HG03039 (cell line): ENCODE results near the gene HDAC4.
A peak's percentile ranks its signal among the peaks of the same experiment; 100 is the strongest.

ENCODE experiments used
- ATAC-seq: cut with Tn5 transposase; IDR thresholded peaks from one replicate; pipeline ENCODE4 v1.9.1; 2021; ENCODE audit warnings: mild to moderate bottlenecking, moderate library complexity; ENCODE audit not compliant: unreplicated experiment

Gene HDAC4

DNA sequence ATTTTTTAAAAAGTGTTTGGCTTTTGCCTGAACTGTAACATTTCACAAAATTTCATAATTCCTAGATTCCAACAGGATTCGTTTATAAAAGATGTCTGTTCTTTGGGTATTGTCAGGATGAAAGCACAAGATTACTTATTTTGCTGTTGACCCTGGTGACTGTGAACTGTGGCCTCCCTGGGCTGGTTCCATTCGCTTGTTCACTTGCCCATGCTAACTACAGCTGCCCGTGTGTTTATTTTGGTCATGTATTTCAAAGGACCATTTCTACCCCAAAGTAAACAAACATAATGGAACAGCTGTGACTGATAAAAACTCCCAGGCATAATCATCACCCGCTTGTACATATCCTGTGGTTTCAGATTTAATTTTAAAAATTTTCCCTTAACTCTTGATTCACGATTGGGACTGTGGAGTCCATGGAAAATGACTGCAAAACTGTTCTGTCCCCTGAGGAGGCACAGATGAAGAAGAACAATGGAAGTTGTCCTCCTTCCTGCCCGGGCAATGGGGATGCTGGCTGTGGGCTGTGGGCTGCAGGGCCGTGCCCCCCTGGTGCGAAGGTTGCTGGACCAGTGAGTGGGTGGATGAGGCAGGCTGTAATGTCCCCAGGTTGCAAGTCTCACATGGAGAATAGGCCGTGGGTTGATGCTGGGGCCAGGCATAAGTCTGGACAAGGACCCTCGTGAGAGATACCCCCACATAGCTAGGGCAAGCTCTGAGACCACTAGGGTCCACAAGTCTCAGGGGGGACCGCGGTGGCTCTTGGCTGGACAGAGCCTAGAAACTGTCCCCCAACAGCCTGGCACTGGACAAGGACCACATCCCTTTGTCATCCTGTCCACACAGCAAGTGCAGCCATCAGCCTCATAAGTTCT is 28.9 kb upstream of the HDAC4 start:
- no peak for ATAC-seq

DNA sequence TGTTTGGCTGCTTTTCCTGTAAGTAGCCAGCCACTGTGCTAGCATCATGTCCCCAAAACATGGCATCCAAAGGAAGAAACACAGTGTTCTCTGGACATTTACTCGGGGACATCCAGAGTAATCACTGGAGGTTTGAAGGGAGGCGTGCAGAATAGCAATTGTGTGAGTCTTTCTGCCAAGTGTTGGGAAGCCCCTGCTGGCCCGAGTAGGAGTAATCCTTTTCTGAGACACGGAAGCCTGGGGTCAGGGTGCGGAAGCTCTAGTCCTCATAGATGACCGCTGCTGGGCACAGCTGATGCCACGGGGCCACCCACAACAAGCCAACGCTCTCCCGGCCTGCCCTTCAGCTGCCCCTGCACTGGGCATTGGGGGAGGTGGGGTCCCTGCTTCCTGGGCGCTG is 24.8 kb upstream of the HDAC4 start:
- no peak for ATAC-seq

DNA sequence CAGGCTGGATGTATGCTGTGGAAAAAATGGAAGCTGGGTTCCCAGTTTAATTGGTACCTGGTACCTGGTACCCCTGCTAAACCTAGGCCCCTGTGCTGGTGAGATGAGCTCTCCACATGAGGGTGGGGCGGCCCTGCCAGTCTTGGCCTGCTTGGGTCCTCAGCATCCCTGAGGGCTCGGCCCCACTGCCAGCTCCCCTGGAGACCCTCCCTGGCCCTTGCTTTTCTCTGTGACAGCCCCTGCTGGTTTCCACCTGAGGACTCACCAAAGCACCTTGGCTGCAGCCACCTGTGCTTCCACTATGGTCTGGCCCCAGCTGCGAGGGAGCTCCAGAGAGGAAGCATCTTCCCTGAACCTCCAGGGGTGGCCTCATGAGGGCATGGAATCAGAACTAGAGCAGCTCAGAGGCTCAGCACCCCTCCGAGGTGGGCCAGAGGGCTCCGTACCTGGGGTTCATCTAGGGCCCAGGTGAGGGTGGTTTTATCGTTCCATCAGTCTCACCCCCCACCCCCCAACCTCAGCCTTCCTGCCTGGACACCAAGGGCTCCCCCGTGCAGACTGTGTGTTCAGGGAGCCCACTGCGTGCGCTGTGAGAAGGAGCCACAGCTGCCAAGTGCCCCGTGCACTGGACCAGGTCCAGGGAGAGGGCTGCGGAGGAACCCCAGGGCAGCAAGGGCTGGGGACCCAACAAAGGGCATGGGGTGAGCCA is 23.7 kb upstream of the HDAC4 start:
- ATAC-seq, result no peak

DNA sequence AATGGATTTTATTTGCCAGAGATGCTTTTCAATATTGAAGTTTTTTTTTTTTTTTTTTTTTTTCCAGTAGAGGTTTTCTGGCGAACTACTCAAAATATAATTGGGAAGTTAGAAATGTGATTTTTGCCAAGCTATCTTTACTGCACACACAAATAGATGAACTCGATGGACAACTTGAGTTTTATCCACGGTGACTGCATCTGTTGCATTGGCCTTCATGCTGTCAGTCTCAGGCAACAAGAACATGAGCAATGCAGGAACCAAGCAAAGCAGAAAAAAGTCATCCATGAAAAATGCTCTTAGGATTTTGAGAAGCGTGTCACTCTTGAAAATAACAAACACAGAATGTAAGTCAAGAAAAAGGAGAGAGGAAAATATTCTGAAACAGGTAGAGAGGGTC is 22.7 kb upstream of the HDAC4 start:
- ATAC-seq, result no peak

DNA sequence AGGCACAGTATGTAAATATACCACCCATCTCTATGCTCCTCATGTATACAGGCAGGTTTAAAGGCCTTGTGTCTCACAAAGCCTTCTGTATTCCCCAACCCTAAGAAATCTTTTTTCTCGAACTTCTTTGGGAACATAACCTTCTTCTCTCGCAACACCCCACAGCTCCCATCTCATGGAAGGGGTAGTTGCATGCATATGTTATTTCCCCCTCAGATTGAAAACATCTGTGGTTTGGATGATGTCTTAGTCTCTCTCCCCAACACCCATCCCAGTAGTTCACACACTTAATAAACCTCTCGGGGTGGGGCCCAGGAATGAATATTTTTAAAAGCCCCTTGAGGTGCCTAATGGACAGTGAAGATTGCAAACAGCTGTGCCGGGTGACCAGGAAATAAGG is 21.0 kb upstream of the HDAC4 start:
- no peak for ATAC-seq

DNA sequence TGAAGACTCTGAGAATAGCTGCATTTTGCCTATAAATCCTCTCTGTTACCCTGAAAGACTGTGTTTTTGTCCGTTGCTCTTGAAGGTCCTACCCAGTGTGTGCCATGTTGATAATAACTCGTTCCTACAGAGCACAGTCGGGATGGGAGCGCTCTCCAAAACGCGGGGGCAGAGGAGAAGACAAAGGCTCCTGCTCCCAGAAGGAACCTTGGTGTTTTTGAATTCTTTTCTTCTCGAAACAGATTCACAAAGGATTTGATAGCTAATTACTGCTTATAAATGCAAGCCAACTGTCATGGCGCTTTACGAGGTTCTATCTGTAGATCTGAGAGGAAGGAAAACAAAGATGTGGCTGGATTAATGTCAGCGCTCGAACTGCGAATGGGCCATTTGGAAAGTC is 19.3 kb upstream of the HDAC4 start:
- no peak for ATAC-seq

DNA sequence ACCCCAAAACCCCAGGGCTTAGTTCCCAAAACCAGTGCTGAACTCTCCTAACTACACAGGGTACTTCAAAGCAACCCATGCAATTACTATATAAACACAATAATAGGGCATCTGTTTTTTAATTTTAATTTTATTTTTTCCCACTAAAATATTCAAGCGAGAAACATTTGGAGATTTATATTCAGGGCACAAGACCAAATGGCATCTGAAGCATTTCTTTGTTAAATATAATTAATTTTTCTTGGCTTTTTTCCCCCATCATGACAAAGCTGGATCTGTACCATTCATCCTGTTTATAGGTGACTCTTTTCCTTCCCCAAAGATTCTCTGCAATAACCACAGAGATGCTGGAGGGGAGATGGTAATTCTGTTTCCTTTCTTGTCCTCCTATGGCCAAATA is 18.1 kb upstream of the HDAC4 start:
- ATAC-seq, result no peak

DNA sequence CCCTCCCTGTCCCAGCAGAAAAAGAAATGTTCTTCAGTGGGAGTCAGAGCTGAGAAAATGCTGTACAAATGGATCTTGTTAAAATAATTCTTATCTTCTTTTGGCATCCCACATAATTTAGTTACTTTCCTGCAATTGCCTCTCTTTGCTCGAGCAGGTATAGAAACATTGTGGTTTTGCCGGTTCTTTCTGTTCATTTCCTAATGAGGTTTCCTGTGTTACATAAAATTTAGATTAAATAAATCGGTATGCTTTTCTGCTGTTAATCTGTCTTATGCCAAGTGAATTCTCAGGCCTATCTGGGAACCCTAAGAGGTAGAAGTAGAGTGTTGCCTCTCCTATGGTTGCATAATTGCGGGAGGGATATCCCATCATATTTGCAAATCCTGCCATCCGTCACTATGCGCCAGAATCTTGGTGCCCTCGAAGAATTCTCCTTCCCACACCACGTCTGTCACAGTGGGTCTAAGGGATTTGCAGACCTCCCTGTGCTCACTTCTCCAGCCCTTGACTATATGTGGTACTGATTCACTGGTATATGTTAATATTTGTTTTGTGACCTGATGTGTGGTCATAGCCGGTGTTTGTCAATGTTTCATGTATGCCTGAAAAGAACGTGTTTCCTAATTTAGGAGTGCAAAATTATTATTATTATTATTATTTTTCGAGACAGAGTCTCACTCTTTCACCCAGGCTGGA is 12.2 kb upstream of the HDAC4 start:
- ATAC-seq, result no peak

DNA sequence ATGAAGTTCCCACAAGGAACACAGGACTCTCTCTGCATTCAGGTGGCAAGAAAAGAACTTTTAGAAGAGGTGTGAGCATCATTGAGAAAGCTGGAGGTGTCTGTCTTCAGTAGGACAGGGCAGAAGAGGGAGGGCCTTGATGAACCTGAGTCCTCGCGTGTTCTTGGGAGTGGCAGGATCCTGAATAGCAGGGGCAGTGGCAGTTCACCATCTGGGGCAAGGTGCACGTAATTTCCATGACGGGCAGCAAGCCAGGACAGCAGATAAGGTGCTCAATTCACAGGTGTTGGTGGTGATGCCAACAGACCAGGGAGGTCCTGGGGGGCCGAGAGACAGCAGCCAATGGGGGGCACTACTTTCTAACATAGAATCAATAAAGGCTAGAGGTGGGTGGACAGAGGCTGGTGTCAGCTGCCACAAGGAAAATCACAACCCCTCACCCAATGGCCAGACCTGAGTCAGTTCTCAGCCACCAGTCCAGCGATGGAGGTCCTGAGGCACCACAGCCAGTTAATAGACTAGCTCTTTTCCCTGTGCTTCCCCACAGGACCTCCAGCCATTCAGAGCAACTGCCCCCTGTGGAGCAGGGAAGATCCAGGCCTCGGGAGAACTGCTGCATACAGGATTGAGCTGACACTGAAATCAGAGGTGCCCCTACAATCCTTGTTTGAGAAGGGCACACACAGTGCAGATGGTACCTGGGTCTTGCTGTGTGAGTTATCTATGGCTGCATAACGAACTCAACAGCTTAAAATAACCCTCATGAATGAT is 10.9 kb upstream of the HDAC4 start:
- no peak for ATAC-seq

DNA sequence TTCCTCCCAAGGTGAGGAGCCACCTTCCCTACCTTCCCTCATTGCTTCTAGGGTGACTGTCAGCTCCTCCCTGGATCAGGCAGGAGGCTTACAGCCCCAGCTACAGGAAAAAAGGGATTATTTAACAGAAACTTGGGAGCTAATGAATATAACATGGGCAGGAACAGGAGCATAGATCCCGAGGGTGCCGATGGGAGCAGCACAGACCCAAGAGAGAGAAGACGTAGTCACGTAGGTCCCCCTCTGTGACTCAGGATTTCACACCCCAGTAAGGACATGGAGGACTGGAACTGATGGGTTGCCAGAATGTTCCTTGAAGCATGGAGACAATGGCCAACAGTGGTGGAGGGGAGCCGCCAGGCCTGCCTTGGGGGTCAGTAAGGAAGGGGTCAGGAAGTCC is 10.3 kb upstream of the HDAC4 start:
- no peak for ATAC-seq

DNA sequence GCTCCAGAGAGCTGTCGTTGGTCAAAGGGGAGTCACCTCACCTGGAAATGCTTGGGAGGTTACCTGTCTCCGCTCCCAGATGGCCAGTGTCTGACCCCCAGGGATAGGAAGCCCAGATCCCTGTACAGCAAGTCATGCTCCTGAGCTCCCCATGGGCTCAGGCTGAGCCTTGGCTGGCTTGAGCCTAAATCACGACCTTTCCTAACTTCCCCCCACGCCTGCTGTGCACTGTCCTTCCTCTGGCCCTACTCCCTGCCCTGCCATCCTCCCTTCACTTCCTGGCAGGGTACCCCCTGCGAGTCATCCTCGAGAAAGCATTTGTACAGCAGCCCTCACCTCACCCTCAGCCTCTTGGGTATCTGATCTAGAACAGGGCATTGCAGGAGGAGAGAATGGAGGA is 9.2 kb upstream of the HDAC4 start:
- ATAC-seq, result no peak

DNA sequence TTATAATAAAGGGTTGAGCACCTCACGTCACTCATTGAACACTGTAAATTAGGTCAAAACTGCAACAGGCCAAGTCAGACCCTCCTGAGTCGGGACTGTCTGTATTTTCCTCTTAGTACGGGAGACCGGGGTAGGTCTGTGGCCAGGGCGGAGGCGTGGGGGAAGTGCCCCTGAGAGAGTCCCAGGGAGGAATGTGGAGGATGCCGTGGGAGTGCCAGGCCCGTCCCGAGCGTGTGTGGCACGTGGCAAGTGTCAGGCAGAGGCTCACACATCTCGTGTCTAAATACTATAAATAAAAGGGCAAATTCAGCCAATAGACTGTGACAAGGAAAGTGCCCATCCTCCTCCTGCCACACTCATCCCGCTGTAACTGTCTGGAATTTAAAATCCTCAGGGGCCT is 6.3 kb upstream of the HDAC4 start:
- ATAC-seq, result no peak

DNA sequence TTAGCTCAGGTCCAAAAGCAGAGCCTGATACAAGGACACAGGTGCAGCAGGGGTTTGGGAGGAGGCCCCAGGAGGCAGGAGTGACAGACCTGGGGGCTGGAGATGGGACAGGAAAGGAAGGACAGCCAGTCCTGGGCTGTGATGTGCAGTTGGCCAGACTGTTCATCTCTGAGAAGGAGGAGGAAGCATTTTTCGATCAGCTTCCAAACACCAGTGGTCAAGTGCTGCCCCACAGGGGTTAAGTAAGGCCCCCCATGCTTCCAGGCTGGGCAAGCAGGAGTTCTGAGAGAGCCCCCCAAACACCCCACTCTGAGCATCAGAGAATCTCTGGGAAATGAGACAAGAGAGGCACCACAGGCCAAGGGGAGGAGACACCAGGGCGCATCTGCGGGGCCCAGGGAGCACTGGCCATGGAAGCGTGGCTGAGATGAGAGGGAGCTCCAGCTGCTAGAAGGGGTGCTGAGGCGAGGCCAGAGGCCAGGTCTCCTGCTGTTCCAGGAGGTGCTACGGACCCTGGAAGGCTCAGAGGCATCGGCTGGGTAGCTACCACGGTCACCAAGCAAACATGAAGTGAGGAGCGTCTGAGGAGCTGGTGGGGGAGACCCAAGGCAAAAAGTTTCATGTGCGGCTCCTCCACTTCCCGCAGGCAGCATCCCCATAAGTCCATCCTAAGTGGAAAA is 5.6 kb upstream of the HDAC4 start:
- ATAC-seq, result no peak

DNA sequence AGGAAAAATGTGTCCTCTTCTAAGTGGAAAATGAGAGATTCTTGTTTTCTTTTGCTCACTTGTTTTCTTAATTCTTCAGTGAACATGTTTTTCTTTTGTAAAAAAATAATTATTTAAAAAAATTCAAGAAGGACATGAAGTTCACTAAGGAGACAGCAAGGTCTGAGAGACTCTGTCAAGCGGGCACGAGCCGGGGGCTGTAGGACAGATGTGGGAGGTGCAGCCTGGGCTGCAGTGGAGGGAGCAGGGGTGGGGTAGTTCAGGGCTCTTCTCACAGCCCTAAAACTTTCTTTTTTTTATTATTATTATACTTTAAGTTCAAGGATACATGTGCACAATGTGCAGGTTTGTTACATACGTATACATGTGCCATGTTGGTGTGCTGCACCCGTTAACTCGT is 4.3 kb upstream of the HDAC4 start:
- ATAC-seq, result no peak

DNA sequence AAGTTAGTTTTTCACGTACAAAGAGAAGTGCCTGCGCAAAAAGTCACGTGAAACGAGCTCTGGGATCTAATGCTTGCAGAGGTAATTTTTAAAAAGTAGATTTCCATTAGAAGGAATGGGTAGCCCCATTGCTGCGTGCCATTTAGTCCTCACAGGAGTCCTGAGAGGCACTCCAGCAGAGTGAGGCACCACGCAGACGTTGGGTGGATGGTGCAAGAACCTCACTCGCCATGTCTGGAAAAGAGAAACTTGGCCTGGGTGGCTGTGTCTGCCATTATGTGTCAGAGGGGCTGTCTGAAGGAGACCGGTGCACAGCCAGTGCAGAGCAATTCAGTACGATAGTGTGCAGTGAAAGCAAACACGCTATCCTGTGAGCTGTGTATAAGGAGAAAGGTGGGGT is 1.8 kb upstream of the HDAC4 start:
- no peak for ATAC-seq

DNA sequence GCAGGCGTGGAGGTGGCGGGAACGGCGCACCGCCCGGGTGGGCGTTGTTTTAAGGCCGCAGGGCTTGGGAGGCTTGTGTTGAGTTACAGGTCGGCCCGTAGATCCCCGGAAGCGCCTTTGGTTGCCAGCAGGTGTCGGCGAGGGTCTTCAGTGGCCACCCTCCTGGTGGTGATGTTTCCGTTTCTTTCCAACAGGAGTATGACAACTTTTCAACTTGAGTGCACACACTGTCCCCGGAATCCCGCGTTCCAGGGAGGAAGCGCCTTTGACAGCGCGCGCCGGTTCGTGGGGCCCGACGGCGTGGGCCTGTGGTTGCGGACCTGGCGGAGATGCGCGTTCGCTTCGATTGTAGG is 1.0 kb upstream of the HDAC4 start:
- ATAC-seq, result peak; percentile 3

DNA sequence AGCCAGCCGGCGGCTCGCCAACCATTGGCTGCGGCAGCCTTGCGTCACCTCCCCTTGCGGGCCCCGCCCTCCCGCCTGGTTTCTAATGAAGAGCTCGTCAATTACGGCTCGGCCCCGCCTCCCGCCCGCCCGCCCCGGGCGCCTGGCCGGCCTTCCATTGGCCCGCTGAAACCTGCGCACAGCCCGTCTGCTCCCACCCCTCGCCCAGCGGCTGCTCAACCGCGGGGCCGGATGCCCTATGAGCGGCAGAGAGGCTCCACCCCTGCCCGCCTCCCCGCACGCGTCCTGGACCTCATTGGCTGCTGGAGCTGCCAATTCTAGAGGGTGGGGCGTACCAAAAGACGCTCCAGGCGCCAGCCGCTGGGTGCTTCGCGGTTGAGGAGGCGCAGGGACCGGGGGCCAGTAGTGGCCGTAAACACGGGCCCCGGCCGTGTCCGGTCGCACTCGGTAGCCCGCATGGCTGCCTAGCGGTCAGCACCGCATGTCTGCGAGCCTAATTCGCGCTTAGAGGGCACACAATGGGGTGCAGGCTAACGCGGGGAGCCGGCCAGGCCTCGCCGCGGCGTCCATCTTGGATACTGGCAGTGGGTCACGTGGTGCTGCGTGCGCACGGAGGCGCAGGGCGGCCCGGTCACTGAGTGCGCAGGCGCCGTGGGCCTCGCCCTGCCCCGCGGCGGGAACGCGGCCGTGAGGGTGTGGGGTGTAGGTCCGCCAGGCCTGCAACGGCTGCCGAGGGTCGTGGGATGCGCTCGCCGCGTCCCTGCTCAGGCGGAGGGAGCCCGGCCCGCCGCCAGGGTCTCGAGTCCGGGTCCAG is 454 bp upstream of the HDAC4 start:
- ATAC-seq, result peak; percentile 90

DNA sequence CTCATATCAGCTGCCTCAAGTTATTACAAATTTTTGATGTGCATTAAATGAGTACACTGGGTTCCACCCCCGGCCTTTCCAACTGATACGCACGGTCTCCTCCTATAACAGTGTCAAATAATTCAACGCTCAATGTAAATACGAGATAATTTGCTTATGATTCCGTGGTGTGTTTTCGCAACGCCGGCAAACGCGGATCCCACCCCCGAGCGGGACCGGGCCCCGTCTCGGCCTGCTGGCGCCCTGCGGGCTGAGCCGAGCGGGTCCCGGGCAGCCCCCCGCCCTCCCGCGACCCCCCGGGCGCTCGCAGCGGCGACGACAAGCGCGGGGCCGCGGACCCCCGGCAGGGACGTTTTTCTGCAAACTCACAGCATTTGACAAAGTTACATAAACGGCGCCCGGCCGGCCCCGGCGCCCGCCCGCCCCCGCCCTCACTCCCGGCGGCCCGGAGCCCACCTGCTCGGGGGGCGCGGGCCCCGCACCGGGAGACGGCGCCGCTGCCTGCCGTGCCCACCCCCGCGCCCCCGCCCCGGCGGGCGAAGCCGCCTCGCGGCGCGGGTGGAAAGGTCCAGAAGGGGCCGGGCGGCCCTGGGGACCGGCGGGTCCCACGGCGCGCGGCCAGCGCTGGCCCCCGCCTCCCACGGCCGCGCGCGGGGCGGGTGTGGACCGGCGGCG is 762 bp downstream of the HDAC4 start:
- no peak for ATAC-seq

DNA sequence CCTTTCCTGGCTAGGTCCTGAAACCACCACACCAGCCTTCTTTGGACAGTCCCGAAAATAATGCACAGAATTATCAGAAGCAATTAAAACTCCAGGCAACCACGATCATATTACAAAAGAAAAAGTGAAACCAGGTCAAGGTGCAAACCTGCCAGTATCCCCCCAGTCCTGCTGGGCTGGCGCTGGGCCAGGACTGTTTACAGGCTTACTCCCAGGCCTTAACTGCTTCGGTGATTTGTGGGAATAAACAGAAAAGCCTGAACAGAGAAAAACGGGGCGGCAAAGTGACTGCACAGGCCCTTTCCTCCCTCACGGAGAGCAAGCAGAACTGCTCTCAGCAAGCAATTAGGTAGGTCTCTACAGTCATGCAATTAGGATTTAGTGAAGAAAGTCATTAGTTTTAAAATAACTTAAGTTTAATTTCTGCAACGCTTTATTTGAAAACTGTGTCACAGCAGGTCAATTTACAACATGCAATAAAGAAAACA is 1.3 kb downstream of the HDAC4 start:
- ATAC-seq, result no peak
